HG03565 (cell line): ENCODE results near the gene ESRRG.
"Not testable (repeated sequence)": the region's sequence is repeated elsewhere in the genome, so short reads cannot be mapped to it uniquely, and the experiment has no call there.

Experiments
- ATAC-seq: cut with Tn5 transposase; IDR thresholded peaks from one replicate; pipeline ENCODE4 v1.9.1; 2021; ENCODE audit warnings: mild to moderate bottlenecking, moderate library complexity; ENCODE audit not compliant: unreplicated experiment

ESRRG gene

GRCh38 chr1:216705676-216706075, 17.6 kb downstream of the ESRRG start:
- no peak for ATAC-seq

GRCh38 chr1:216704065-216704464, 19.2 kb downstream of the ESRRG start:
- ATAC-seq, result not testable (repeated sequence)

- ATAC-seq, result peak; percentile 91
Measured at GRCh38 chr1:216702170-216702569, 21.1 kb downstream of the ESRRG start.

- ATAC-seq, result no peak
Measured at GRCh38 chr1:216700779-216701178, 22.4 kb downstream of the ESRRG start.

GRCh38 chr1:216691710-216692109, 31.5 kb downstream of the ESRRG start:
- ATAC-seq, result no peak

GRCh38 chr1:216690603-216691002, 32.6 kb downstream of the ESRRG start:
- ATAC-seq, result no peak

- no peak for ATAC-seq
Measured at GRCh38 chr1:216688127-216688657, 35.0 kb downstream of the ESRRG start.

- ATAC-seq, result no peak
Measured at GRCh38 chr1:216686860-216687766, 36.1 kb downstream of the ESRRG start.

GRCh38 chr1:216682752-216683151, 40.5 kb downstream of the ESRRG start:
- ATAC-seq, result no peak

GRCh38 chr1:216679108-216679507, 44.1 kb downstream of the ESRRG start:
- no peak for ATAC-seq

GRCh38 chr1:216670118-216670883, 52.9 kb downstream of the ESRRG start:
- no peak for ATAC-seq

GRCh38 chr1:216666441-216666840, 56.8 kb downstream of the ESRRG start:
- no peak for ATAC-seq

- no peak for ATAC-seq
Measured at GRCh38 chr1:216665856-216666255, 57.4 kb downstream of the ESRRG start.

- no peak for ATAC-seq
Measured at GRCh38 chr1:216665406-216665805, 57.8 kb downstream of the ESRRG start.

GRCh38 chr1:216662681-216663080, 60.5 kb downstream of the ESRRG start:
- no peak for ATAC-seq

GRCh38 chr1:216660561-216660960, 62.7 kb downstream of the ESRRG start:
- ATAC-seq, result no peak

GRCh38 chr1:216653001-216653400, 70.2 kb downstream of the ESRRG start:
- ATAC-seq, result no peak

GRCh38 chr1:216651826-216652418, 71.3 kb downstream of the ESRRG start:
- no peak for ATAC-seq

- no peak for ATAC-seq
Measured at GRCh38 chr1:216643176-216643575, 80.1 kb downstream of the ESRRG start.

- ATAC-seq, result peak; percentile 67
Measured at GRCh38 chr1:216641669-216642460, 81.4 kb downstream of the ESRRG start.
